ENCODE measurements around the gene MAP2K2. TPM values are rescaled to one million over a fixed set of nuclear protein-coding genes. Genes with fewer than 3 reads are reported as not detected.

MAP2K2 gene
- total and polyA plus RNA-seq, 2 donors (not counting 3 experiments of a cell fraction or from before 2014, with no cell fraction given), result 126 to 171 TPM

GRCh38 chr19:4061683-4062418 is 62.1 kb downstream of the MAP2K2 start:
- no peak overlapping the region for H2AFZ ChIP-seq (ENCODE audit: low read depth, low read length)
- TF ChIP-seq CTCF (IDR thresholded peaks at IDR 0.05; ENCODE audit: extremely low read depth in 1 of 2, insufficient read depth in 1 of 2, low read depth in 1 of 2, low read length in 2 of 2), result no peak
- TF ChIP-seq EZH2 (IDR thresholded peaks at IDR 0.05; ENCODE audit: borderline replicate concordance, low read depth, low read length, severe bottlenecking), result no peak
- no peak for TF ChIP-seq POLR2A (IDR thresholded peaks at IDR 0.05; ENCODE audit: low read depth, low read length)
- TF ChIP-seq MAX (IDR thresholded peaks at IDR 0.05; ENCODE audit: insufficient read depth, insufficient read length), result no peak
- no peak for TF ChIP-seq JUN (IDR thresholded peaks at IDR 0.05; ENCODE audit: borderline replicate concordance, insufficient read depth, insufficient read length, low read depth)
- TF ChIP-seq POLR2AphosphoS5 (IDR thresholded peaks at IDR 0.05; ENCODE audit: insufficient read depth, low read depth, low read length), result no peak
- no peak for TF ChIP-seq GATA2 (IDR thresholded peaks at IDR 0.05; ENCODE audit: insufficient read depth, insufficient read length, low read depth, low read length)
- no peak for TF ChIP-seq MYC (IDR thresholded peaks at IDR 0.05; ENCODE audit: low read depth, low read length)
- no peak for TF ChIP-seq FOS (IDR thresholded peaks at IDR 0.05; ENCODE audit: borderline replicate concordance, insufficient read depth, low read length)
- H3K9me3 ChIP-seq (replicated peaks; ENCODE audit: control insufficient read depth, insufficient read depth, low read length), result no peaks in the 10 kb centered on the region
- no peaks in the 10 kb centered on the region for H3K27me3 ChIP-seq (ENCODE audit: control insufficient read depth in 2 of 2, insufficient read depth in 2 of 2, low read length in 2 of 2)
- H4K20me1 ChIP-seq (replicated peaks; ENCODE audit: control insufficient read depth, extremely low read depth, insufficient read depth, low read length), result no peaks in the 10 kb centered on the region
- H3K4me3 ChIP-seq (replicated peaks in 1 of 3; ENCODE audit: insufficient read depth in 1 of 3, low read depth in 1 of 3, low read length in 3 of 3), result peak overlapping the region in 1 of 3 experiments; percentile 15
- ChIA-PET CTCF (no interaction called here), POLR2A (no interaction called here)
- DNase-seq (ENCODE audit: low read depth, low spot score), result no peak
- FAIRE-seq, result no peak
- peak overlapping the region; percentile 19 for H3K4me2 ChIP-seq (ENCODE audit: insufficient read depth, low read length)
- H3K79me2 ChIP-seq (ENCODE audit: control insufficient read depth, insufficient read depth, low read length), result peaks cover 85% of the 10 kb centered on the region
- peak overlapping the region; percentile 22 for H3K9ac ChIP-seq (replicated peaks; ENCODE audit: extremely low read depth, insufficient read depth, low read length)
- intact Hi-C loops (cut with micrococcal nuclease) (loop anchor here (5.0 kb wide), 1 partner anchor 55 kb away; the partner anchor contains the start of gene PIAS4), dilution Hi-C loops (cut with MboI; ENCODE audit: extremely low pct_ligation_motif_present, low sequenced_read_pairs) (no loop called here)
- no peaks in the 10 kb centered on the region for H3K9me1 ChIP-seq (replicated peaks; ENCODE audit: control insufficient read depth, extremely low read depth, insufficient read depth, low read length)
- H3K27ac ChIP-seq (ENCODE audit: insufficient read depth, low read depth, low read length), result peak overlapping the region; percentile 23
- BruUV-seq (replicated peaks), result no TSS peak
- peaks cover 0 to 5% of the 10 kb centered on the region in 2 experiments for H3K36me3 ChIP-seq (ENCODE audit: control insufficient read depth in 2 of 2, extremely low read depth in 1 of 2, insufficient read depth in 2 of 2, low read length in 2 of 2)
- H3K4me1 ChIP-seq (ENCODE audit: control insufficient read depth, extremely low read depth, insufficient read depth, low read length), result peaks cover 25% of the 10 kb centered on the region

Data from endothelial cell of umbilical vein (primary cell).